HEK293 (cell line): Measurements from ENCODE around the gene E2F4.

Source experiments
- GLI4 ChIP-seq: fragments of 450-650 bp; formaldehyde crosslinking; IDR thresholded peaks from 2 replicates; pipeline ENCODE4 v1.5.1; 2016; ENCODE audit warnings: missing biosample characterization, missing genetic modification characterization
- MEIS1 ChIP-seq: sonication (generic); formaldehyde crosslinking; IDR thresholded peaks from 2 replicates; pipeline ENCODE4 v1.8.1; 2022; ENCODE audit warnings: missing genetic modification reagents, mild to moderate bottlenecking, borderline replicate concordance
- MZF1 ChIP-seq: fragments of 450-650 bp; formaldehyde crosslinking; IDR thresholded peaks from 2 replicates; pipeline ENCODE4 v1.5.1; 2017; ENCODE audit warnings: missing biosample characterization, missing genetic modification characterization, borderline replicate concordance
- RBAK ChIP-seq: fragments of 450-650 bp; formaldehyde crosslinking; IDR thresholded peaks from 2 replicates; pipeline ENCODE4 v1.5.1; 2016; ENCODE audit warnings: missing biosample characterization, missing genetic modification characterization
- SCRT2 ChIP-seq: fragments of 450-650 bp; formaldehyde crosslinking; IDR thresholded peaks from 2 replicates; pipeline ENCODE4 v1.5.1; 2016; ENCODE audit warnings: missing biosample characterization, missing genetic modification characterization
- TRIM28 ChIP-seq: IDR thresholded peaks from 2 replicates; pipeline ENCODE4 v1.6.1; 2011; ENCODE audit warnings: low read length, control low read depth, borderline replicate concordance
- YY1 ChIP-seq: fragments of 450-650 bp; formaldehyde crosslinking; IDR thresholded peaks from 2 replicates; pipeline ENCODE4 v1.5.1; 2018; ENCODE audit warnings: missing biosample characterization, missing genetic modification characterization
- ZNF354C ChIP-seq: fragments of 450-650 bp; formaldehyde crosslinking; IDR thresholded peaks from 2 replicates; pipeline ENCODE4 v1.5.1; 2016; ENCODE audit warnings: missing biosample characterization, missing genetic modification characterization, low read depth, borderline replicate concordance
- ZNF394 ChIP-seq: fragments of 450-650 bp; formaldehyde crosslinking; IDR thresholded peaks from 2 replicates; pipeline ENCODE4 v1.5.1; 2016; ENCODE audit warnings: missing biosample characterization, missing genetic modification characterization, mild to moderate bottlenecking, moderate library complexity, borderline replicate concordance
- ZNF423 ChIP-seq: fragments of 450-650 bp; formaldehyde crosslinking; IDR thresholded peaks from 2 replicates; pipeline ENCODE4 v1.5.1; 2016; ENCODE audit warnings: missing biosample characterization, missing genetic modification characterization
- TF ChIP-seq, protein P1 (sequence below): fragments of 450-650 bp; formaldehyde crosslinking; IDR thresholded peaks from 2 replicates; pipeline ENCODE4 v1.5.1; 2016; ENCODE audit warnings: missing biosample characterization, missing genetic modification characterization
- TF ChIP-seq, protein P2 (sequence below): fragments of 450-650 bp; formaldehyde crosslinking; IDR thresholded peaks from 2 replicates; pipeline ENCODE4 v1.5.1; 2016; ENCODE audit warnings: missing biosample characterization, missing genetic modification characterization
- TF ChIP-seq, protein P3 (sequence below): fragments of 450-650 bp; formaldehyde crosslinking; IDR thresholded peaks from 2 replicates; pipeline ENCODE4 v1.5.1; 2017; ENCODE audit warnings: missing biosample characterization, missing genetic modification characterization
- TF ChIP-seq, protein P4 (sequence below): fragments of 450-650 bp; formaldehyde crosslinking; IDR thresholded peaks from 2 replicates; pipeline ENCODE4 v1.5.1; 2016; ENCODE audit warnings: missing biosample characterization, missing genetic modification characterization

DNA sequence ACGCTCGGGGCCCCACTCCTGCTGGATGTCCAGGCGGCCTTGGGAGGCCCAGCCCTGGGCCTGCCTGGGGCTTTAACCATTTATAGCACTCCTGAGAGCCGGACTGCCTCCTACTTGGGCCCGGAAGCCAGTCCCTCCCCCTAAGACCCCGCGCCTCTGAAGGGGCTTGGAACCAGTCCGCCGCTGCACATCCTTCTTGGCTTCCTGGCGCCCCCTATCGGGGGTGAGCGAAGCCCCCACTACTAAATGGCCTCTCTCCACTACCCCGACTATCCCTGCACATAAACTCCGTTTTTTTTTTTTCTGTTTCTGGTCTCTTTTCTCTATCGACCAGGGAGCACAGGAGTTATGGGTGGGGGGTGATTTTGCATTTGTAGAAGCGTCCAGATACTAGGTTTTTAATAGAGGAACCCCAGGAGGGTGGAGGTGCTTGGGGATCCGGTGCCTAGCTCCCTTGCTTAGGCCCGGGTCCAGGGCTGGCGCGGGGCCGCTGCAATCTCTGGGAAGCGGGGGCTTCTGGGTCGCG, 22.2 kb upstream of the E2F4 start:
- TF ChIP-seq, protein P1, sequence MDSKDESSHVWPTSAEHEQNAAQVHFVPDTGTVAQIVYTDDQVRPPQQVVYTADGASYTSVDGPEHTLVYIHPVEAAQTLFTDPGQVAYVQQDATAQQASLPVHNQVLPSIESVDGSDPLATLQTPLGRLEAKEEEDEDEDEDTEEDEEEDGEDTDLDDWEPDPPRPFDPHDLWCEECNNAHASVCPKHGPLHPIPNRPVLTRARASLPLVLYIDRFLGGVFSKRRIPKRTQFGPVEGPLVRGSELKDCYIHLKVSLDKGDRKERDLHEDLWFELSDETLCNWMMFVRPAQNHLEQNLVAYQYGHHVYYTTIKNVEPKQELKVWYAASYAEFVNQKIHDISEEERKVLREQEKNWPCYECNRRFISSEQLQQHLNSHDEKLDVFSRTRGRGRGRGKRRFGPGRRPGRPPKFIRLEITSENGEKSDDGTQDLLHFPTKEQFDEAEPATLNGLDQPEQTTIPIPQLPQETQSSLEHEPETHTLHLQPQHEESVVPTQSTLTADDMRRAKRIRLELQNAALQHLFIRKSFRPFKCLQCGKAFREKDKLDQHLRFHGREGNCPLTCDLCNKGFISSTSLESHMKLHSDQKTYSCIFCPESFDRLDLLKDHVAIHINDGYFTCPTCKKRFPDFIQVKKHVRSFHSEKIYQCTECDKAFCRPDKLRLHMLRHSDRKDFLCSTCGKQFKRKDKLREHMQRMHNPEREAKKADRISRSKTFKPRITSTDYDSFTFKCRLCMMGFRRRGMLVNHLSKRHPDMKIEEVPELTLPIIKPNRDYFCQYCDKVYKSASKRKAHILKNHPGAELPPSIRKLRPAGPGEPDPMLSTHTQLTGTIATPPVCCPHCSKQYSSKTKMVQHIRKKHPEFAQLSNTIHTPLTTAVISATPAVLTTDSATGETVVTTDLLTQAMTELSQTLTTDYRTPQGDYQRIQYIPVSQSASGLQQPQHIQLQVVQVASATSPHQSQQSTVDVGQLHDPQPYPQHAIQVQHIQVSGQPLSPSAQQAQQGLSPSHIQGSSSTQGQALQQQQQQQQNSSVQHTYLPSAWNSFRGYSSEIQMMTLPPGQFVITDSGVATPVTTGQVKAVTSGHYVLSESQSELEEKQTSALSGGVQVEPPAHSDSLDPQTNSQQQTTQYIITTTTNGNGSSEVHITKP: no peak
- TF ChIP-seq, protein P2, sequence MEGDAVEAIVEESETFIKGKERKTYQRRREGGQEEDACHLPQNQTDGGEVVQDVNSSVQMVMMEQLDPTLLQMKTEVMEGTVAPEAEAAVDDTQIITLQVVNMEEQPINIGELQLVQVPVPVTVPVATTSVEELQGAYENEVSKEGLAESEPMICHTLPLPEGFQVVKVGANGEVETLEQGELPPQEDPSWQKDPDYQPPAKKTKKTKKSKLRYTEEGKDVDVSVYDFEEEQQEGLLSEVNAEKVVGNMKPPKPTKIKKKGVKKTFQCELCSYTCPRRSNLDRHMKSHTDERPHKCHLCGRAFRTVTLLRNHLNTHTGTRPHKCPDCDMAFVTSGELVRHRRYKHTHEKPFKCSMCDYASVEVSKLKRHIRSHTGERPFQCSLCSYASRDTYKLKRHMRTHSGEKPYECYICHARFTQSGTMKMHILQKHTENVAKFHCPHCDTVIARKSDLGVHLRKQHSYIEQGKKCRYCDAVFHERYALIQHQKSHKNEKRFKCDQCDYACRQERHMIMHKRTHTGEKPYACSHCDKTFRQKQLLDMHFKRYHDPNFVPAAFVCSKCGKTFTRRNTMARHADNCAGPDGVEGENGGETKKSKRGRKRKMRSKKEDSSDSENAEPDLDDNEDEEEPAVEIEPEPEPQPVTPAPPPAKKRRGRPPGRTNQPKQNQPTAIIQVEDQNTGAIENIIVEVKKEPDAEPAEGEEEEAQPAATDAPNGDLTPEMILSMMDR: no peak
- no peak for TF ChIP-seq ZNF423 (tag by site-specific recombination)
- no peak for TF ChIP-seq SCRT2 (tag by site-specific recombination)
- TF ChIP-seq ZNF354C (tag by site-specific recombination): no peak
- TF ChIP-seq MEIS1 (CRISPR knock-in tag): no peak
- TF ChIP-seq TRIM28: no peak
- TF ChIP-seq YY1 (tag by site-specific recombination): no peak
- no peak for TF ChIP-seq ZNF394
- TF ChIP-seq MZF1 (tag by site-specific recombination): no peak
- TF ChIP-seq, protein P3, sequence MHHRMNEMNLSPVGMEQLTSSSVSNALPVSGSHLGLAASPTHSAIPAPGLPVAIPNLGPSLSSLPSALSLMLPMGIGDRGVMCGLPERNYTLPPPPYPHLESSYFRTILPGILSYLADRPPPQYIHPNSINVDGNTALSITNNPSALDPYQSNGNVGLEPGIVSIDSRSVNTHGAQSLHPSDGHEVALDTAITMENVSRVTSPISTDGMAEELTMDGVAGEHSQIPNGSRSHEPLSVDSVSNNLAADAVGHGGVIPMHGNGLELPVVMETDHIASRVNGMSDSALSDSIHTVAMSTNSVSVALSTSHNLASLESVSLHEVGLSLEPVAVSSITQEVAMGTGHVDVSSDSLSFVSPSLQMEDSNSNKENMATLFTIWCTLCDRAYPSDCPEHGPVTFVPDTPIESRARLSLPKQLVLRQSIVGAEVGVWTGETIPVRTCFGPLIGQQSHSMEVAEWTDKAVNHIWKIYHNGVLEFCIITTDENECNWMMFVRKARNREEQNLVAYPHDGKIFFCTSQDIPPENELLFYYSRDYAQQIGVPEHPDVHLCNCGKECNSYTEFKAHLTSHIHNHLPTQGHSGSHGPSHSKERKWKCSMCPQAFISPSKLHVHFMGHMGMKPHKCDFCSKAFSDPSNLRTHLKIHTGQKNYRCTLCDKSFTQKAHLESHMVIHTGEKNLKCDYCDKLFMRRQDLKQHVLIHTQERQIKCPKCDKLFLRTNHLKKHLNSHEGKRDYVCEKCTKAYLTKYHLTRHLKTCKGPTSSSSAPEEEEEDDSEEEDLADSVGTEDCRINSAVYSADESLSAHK (tag by site-specific recombination): no peak
- TF ChIP-seq, protein P4, sequence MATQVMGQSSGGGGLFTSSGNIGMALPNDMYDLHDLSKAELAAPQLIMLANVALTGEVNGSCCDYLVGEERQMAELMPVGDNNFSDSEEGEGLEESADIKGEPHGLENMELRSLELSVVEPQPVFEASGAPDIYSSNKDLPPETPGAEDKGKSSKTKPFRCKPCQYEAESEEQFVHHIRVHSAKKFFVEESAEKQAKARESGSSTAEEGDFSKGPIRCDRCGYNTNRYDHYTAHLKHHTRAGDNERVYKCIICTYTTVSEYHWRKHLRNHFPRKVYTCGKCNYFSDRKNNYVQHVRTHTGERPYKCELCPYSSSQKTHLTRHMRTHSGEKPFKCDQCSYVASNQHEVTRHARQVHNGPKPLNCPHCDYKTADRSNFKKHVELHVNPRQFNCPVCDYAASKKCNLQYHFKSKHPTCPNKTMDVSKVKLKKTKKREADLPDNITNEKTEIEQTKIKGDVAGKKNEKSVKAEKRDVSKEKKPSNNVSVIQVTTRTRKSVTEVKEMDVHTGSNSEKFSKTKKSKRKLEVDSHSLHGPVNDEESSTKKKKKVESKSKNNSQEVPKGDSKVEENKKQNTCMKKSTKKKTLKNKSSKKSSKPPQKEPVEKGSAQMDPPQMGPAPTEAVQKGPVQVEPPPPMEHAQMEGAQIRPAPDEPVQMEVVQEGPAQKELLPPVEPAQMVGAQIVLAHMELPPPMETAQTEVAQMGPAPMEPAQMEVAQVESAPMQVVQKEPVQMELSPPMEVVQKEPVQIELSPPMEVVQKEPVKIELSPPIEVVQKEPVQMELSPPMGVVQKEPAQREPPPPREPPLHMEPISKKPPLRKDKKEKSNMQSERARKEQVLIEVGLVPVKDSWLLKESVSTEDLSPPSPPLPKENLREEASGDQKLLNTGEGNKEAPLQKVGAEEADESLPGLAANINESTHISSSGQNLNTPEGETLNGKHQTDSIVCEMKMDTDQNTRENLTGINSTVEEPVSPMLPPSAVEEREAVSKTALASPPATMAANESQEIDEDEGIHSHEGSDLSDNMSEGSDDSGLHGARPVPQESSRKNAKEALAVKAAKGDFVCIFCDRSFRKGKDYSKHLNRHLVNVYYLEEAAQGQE: no peak
- no peak for TF ChIP-seq RBAK (tag by site-specific recombination)
- no peak for TF ChIP-seq GLI4 (tag by site-specific recombination)
